RPMI8226 (cell line): Measurements from ENCODE around the gene PDE8B.

ENCODE experiments used
- DNase-seq: peaks from one replicate; pipeline ENCODE4 v3.0.0-alpha.2; 2015

Gene PDE8B

DNA sequence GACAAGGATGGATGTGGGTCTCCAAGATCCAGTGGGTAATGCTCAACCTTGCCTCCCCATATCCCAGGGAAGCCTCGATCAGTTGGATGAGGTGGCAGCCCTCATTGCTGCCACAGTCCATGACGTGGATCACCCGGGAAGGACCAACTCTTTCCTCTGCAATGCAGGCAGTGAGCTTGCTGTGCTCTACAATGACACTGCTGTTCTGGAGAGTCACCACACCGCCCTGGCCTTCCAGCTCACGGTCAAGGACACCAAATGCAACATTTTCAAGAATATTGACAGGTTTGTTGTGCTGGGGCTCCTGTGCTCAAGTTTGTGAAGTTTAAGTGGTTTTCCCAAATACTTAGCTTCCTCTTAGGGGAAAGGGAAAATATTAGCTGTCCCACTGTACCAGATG is 207.7 kb downstream of the PDE8B start:
- no peak for DNase-seq

DNA sequence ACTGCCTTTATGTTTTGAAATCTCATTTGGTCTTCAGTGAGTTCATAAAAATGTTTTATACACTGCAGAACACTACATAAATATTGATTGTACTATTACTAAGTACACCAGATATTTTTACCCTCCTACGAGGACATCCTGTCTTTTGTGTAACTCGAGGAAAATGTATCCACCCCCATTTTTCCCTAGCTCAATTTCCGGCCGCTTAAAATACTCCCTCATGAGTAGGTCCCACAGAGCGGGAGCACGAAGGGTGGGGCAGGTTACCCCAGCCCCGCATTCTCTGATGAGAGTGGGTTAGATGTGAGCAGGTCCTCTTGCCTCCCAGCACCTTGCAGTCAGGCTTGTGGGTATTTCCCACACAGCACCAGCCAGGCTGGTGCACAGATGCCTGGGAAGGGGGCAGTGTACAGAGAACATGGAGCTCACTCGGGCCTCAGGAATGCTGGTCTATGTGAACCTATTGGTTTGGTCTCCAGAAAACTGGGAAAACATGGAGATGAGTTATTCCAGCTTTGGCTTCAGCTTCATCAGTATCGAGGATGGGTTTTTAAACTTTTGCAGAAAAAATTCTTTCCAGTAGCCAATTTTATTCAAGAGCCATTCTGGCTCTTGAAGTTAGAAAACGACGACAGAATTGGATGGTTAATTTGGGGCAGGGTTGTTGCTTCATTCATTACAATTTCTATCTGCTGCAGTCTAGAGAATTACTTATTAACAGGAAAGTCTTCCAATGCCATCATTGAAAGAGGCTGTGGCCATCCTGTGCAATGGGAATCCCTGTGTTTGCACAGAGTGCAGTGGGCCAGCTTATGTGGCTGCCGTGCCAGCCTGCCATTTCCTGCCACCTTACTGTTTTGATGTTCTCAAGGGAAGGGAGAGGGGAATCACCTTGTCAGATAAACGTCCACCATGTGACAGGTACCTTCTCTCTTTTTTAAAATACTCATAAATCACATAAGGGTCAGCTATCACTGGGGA is 208.4 kb downstream of the PDE8B start:
- no peak for DNase-seq

DNA sequence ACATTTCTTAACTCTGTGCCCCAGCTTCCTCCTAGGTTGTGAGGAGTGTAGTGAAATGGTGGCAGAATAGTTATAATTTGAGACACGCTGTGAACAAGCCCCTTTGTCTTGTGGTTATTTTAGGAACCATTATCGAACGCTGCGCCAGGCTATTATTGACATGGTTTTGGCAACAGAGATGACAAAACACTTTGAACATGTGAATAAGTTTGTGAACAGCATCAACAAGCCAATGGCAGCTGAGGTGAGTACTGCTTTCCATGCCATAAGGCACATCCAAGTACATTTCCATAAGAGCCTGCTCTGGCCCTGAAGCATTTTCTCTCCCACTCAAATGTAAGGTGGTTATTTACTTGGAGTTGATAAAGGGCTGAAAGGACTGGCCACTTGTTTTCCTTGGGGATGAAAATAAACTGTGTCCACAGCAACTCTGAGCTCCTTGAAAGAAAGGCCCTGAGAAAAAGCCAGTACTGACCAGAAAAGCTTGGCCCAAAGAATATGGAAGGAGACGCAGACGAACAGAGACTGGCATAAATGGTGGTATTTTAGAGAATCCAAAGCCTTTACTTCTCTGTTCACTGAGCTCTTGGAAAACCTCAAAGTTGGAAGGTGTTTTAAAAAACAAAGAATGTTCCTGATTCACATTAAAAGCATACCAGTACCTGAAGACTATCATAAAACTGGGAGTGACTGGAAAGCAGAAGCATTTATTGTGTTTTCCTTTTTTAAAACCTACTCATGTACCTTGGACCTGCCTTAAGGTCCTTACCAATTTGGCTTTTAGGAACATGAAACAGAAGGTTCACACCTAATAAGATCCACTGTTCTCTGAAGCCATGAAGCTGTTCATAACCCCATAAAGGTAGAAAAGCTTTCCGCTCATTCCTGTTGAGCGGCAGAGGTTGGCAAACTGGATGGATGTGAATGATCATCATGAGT is 209.4 kb downstream of the PDE8B start:
- DNase-seq: no peak

DNA sequence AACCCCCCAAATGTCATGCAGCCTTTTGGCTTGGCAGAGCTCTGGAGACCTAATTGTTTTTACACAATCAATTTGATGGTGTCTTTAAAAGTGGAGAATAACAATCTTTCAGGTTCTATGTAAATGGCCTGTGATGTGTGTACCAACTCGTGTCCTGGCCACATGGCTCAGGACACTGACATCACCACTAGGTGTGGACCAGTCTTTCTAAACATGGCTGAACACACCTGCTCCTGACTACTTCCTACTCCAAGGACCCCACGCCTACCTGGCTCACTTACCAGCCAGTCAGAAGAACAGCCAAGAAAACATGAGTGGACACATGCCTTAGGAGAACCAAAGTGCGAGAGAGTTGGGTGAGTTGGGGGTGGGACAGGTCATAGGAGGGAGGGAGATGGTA is 210.5 kb downstream of the PDE8B start:
- no peak for DNase-seq

DNA sequence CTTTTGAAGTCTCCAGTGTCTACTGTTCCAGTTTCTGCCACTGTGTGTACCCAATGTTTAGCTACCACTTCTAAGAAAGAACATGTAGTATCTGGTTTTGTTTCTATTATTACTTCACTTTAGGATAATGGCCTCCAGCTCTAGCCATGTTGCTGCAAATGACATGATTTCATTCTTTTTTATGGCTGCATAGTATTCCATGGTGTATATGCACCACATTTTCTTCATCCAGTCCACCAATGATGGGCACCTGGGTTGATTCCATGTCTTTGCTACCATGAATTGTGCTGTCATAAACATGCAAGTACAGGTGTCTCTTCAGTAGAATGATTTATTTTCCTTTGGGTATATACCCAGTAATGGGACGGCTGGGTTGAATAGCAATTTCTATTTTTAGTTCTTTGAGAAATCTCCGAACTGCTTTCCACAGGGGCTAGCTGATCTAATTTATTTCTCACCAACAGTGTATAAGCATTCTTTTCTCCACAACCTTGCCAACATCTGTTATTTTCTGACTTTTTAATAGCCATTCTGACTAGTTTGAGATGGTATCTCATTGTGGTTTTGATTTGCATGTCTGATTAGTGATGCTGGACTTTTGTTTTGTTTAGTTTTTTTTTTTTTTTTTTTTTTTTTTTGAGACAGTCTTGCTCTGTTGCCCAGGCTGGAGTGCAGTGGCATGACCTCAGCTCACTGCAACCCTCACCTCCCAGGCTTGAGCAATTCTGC is 212.7 kb downstream of the PDE8B start:
- DNase-seq: no peak

DNA sequence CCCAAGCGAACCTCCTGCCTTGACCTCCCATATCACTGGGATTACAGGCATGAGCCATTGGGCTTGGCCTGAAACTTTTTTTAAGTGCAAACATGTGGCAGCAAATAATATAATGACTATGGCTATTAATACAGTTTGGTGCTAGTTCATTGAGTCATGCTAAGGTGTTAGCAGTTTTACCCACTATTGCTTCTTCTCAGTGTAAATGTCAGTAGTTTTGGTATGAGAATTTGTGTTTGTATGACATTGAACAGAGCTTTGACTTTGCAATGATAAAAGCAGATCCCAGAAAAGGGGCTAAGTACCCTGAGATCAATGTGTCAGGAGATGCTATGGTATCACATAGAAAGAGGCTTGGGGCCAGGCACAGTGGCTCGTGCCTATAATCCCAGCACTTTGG is 214.4 kb downstream of the PDE8B start:
- DNase-seq: no peak

DNA sequence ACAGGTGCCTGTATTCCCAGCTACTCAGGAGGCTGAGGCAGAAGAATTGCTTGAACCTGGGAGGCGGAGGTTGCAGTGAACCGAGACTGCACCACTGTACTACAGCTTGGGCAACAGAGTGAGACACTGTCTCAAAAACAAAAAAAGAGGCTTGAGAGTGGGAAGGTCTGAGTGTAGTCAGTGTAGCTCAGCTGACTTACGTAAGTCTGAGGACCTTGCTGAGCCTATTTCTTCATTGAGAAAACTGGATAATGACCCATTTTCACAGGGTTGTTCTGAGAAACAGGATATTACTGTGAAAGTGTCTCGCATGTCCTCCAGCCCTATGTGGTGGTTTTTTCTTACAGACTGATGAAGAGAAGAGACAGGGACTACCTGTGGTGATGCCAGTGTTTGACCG is 214.9 kb downstream of the PDE8B start:
- no peak for DNase-seq

DNA sequence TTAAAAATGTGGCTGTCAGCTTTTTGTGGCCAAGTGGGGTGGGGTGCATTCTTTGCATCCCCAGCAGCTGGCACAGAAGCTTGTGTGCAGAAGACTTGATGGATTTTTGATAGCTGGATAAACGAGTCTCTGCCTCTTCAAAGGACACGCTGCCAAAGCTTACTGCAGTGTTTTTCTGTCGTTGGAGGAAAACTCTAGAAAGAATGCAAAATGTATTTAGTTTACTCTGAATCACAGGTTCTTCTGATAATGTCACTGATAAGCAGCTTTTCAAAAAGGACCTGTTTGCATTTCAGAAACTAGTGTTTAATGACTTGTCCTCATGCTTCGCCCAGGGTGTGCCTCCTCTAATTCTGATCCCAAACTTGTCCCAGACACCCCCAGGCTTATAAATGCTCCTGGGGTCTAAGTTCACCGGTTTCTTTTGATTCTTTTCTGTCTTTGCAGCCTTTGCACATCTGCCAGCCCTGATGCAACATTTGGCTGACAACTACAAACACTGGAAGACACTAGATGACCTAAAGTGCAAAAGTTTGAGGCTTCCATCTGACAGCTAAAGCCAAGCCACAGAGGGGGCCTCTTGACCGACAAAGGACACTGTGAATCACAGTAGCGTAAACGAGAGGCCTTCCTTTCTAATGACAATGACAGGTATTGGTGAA is 215.6 kb downstream of the PDE8B start:
- DNase-seq: no peak

DNA sequence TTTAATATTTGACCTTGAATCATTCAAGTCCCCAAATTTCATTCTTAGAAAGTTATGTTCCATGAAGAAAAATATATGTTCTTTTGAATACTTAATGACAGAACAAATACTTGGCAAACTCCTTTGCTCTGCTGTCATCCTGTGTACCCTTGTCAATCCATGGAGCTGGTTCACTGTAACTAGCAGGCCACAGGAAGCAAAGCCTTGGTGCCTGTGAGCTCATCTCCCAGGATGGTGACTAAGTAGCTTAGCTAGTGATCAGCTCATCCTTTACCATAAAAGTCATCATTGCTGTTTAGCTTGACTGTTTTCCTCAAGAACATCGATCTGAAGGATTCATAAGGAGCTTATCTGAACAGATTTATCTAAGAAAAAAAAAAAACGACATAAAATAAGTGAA is 216.2 kb downstream of the PDE8B start:
- no peak for DNase-seq

DNA sequence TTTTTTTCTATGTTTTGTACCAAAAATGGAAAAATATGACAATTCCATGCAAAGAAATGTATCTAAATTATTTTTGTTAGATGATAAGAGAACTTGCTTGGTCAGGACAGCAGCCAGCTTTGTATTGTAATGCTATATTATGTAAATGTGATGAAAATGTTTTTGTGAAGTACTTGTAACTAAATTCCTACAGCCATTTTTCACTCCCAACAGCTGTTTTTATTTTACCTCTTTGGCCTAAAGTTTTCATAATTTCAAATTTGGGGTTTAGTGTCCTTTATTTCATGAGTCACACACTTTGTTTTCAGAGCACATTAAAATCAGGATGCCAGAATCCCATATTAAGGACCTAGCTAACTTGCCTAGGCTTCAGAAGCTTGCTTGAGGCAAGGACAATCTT is 217.5 kb downstream of the PDE8B start:
- no peak for DNase-seq

DNA sequence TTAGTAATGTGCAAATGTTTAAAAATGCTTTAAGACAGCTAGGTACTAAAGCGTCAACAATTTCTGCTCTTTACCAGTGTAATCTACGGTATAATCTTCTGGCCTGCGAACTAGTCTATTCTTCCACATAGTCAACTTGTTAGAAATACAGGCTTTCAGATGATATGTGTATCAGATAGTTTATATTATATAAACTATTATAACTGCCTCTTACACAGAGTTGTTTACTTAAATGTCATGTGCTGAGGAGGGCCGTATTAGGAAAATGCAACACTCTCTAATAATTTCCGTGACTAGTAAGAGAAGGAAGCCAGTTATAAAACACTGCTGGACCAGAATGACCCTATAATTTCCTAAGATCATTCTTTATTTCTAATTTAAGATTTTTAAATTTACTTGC is 218.0 kb downstream of the PDE8B start:
- no peak for DNase-seq

DNA sequence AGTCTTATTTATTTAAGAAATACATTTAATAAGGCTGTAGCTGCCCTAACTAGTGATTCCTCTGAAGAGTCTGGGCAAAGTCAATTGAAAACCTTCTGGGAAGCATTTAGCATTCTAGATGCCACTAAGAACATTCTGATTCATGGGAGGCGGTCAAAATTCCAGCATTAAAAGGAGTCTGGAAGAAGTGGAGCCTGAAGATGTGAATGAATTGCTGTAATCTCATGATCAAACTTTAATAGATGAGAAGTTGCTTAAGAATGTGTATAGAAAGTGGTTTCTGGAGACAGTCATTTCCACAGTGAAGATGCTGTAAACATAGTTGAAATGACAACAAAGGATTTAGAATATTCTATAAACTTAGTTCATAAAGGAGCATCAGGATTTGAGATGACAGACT is 220.2 kb downstream of the PDE8B start:
- DNase-seq: no peak

DNA sequence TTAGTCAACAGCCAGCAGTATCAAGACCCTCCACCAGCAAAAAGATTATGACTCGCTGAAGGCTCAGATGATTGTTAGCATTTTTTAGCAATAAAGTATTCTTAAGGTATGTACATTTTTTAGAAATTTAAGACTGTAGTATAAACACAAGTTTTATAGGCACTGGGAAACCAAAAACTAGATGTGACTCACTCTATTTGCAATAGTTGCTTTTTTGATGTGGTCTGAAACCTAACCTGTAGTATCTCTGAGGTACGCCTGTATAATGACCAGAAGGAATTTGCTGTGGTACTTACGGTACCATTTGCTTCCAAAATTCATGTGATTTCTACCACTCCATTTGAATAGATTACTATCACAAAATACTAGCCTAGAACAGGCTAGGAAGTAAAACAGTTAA is 220.8 kb downstream of the PDE8B start:
- DNase-seq: no peak

DNA sequence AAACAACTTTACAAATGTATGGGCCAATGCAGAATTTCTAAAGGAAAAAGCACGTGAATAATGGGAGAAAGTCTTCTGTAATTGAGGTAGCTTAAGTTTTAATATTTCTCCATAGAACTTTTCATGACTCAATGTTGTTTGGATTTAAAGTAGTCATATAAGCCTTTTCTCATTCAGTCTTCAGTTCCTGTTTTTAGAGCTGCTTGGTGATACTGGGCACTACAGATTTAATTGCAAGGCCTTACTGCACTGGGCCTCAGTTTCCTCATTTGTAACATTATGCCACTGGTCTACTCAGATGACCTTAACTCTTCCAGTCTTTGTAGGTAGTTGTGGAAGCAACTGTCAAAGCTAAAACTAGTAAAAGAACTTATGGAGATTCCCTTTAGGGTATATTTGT is 221.2 kb downstream of the PDE8B start:
- no peak for DNase-seq

DNA sequence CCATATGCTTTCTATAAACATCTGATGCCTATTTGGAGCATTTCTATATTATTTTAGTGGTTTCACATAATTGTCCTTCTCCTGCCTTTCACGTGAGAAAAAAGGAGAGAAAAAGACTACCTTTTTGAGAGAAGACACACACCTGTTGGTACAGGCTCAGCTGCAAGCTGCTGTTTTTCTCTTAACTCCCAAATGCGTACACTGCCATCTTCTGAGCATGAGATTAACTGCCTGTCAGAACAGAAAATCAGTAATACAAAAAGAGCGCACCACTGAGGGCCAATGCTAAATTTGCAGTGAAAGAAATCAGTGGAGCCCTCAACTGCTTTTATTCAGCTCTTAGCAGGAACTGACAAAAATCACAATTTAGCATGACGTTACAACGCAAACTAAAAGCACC is 226.7 kb downstream of the PDE8B start:
- DNase-seq: peak; percentile 15

DNA sequence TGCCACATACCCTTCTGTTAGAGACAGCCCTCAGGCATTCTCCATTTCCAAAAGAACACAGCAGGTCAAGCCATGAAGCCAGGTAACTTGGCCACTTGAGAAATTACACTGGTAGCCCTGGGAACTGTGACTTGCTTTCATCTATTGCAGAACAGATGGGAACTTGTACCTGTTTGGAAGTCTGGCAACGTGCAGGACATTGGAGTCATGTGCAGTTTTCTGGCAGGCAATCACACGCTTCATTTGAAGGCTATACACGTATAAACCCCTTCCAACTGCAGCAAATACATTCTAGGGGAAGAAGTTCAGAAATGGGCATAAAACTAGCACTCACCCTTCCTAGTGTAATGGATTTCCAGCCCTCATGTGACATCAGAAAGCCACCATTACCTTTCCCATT is 227.6 kb downstream of the PDE8B start:
- DNase-seq: no peak

DNA sequence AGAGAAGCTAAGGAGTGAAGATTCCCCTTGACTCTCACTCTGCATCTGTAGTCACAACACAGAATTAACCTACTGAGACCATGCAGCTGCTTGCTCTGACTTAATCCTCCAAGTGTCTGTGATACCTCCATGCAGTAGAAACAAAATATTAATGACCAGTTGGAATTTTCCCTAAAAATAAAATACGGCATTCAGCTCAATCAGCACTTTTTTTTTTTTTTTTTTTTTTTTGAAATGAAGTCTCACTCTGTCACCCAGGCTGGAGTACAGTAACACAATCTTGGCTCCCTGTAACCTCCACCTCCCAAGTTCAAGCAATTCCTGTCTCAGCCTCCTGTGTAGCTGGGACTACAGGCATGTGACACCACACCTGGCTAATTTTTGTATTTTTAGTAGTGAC is 233.2 kb downstream of the PDE8B start:
- DNase-seq: no peak

DNA sequence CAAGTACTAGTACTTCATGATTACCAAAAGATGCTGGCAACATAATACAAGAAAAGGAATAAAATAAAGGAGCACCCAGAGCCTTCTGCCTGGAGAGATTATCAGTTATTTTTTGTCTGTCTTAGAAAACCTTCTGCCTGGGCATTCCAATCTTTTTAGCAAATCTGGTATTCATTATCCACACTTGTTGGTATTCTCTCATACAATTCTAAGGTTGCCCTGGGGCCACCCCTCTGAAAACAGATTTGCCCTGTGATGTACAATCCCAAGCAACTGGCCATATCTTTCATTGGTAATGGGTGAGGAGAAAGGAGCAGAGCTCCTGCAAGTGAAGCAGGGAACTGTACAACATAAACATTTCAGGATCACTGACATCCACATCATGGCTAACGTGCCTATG is 233.9 kb downstream of the PDE8B start:
- no peak for DNase-seq

DNA sequence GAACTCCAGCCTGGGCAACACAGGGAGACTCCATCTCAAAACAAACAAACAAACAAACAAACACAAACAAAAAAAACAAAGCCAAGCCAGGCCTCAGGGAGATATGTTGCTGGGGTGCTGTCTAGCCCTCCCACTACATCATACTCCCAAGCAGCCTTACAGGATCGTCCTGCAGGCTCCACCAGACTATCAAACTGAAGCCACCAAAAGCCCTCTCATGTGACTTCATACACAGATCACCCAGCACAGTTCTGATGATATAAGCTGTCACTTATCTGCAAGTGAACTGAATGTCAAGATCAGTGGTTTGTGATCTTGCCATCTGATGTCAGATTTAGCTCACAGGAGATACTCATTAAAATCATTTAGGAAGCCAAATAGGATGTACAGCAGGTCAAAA is 238.4 kb downstream of the PDE8B start:
- no peak for DNase-seq

DNA sequence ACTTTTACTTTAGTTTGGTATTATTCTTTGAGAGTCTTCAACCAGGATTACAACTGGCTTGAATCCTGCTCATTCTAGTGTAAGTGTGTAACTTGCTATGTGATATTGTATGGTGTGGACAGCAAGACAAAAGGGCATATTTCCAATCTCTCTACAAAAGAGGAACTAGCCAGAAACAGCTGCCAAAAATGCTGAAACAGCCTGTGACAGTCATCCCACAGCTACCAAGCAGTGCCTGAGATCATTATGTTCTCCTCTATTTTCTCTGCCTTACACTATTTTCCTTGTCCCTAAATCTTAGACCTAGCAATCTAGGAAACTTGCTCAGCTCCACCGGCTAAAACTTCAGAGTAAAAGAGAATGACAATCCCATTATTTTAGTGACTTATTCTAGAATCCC is 238.8 kb downstream of the PDE8B start:
- peak; percentile 81 for DNase-seq

DNA sequence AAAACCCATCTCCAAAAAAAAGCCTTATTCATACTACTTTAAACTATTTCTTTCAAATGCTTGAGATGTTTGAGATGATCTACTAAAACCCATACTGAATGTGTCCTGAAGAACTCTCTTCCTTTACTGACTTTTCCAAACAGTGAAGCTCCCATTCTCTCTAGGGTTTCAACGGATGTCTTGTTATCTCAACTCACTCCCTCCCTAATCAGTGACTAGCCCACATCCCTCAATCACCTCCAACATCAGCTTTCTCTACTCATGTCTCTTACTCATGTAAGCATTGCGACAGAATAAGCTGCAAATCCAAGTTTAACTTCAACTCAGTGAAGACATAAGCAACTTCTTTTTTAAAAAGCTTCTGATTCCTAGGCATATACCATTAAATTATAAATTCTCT is 239.5 kb downstream of the PDE8B start:
- DNase-seq: no peak

DNA sequence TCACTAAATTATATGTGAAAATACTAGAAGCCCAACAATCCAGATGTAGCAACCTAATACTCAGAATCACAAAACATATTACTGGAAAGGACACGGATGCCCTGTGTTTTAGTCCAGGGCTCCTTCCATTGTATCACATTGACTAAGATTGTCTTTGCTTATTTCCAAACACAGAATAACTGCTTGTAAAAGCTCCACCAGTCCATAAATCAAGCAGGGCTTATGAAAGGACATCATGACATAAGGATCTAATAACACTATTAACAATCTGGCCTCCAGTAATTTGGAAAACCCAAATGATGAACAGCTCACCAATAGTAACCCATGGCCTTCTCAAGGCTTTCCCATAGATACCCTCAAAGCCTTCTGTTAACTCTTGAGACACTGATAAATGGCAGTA is 241.9 kb downstream of the PDE8B start:
- no peak for DNase-seq

DNA sequence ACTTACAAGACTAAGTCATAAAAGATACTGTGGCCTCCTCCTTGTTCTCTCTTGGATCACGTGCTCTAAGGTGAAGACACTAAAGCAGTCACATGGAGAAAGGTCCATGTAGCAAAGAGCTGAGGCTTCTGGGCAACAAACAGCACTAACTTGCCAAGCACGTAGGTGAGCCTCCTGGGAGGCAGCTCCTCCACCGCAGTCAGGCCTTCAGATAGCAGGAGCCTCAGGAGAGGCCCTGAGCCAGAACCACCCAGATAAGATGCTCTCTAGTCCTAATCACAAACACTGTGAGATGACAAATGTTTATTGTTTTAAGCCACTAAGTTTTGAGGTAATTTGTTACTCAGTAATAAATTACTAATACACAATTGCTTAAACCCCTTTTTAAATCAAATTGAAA is 243.6 kb downstream of the PDE8B start:
- no peak for DNase-seq
